ENCODE data around the gene NR4A2. TPM values are rescaled to one million over a fixed set of nuclear protein-coding genes. Genes with fewer than 3 reads are reported as not detected.

NR4A2 gene
- total RNA-seq, 2 experiments from 2014 or later: 47.7 to 49.9 TPM

- H3K4me1 Mint-ChIP-seq: peaks cover 50% of the 10 kb centered on the region
- H3K36me3 Mint-ChIP-seq: peaks cover 3% of the 10 kb centered on the region
- peak overlapping the region; percentile 89 for H3K27ac Mint-ChIP-seq
- H3K9me3 Mint-ChIP-seq: no peaks in the 10 kb centered on the region
- no peak for DNase-seq
- H3K4me3 Mint-ChIP-seq: peak overlapping the region; percentile 81
- H3K27me3 Mint-ChIP-seq: no peaks in the 10 kb centered on the region
Measured at GRCh38 chr2:156343096-156343939, 10.8 kb upstream of the NR4A2 start.

- Mint-ChIP-seq H3K9me3 (no peaks in the 10 kb centered on the region), H3K27ac (peak overlapping the region; percentile 99), H3K4me3 (peak overlapping the region; percentile 92), H3K27me3 (no peaks in the 10 kb centered on the region), H3K36me3 (peaks cover 1% of the 10 kb centered on the region), H3K4me1 (peaks cover 52% of the 10 kb centered on the region)
- DNase-seq: peak; percentile 92
Measured at GRCh38 chr2:156342254-156343095, 10.0 kb upstream of the NR4A2 start.

- H3K27me3 Mint-ChIP-seq: no peaks in the 10 kb centered on the region
- peaks cover 52% of the 10 kb centered on the region for H3K4me1 Mint-ChIP-seq
- DNase-seq: peak; percentile 91
- H3K36me3 Mint-ChIP-seq: peaks cover 1% of the 10 kb centered on the region
- H3K4me3 Mint-ChIP-seq: peak overlapping the region; percentile 92
- H3K9me3 Mint-ChIP-seq: no peaks in the 10 kb centered on the region
- H3K27ac Mint-ChIP-seq: peak overlapping the region; percentile 99
Measured at GRCh38 chr2:156341452-156342253, 9.1 kb upstream of the NR4A2 start.

GRCh38 chr2:156340804-156341451 lies 8.4 kb upstream of the NR4A2 start:
- peak overlapping the region; percentile 99 for H3K27ac Mint-ChIP-seq
- peak overlapping the region; percentile 92 for H3K4me3 Mint-ChIP-seq
- no peaks in the 10 kb centered on the region for H3K27me3 Mint-ChIP-seq
- no peaks in the 10 kb centered on the region for H3K9me3 Mint-ChIP-seq
- H3K36me3 Mint-ChIP-seq: peaks cover 1% of the 10 kb centered on the region
- peak; percentile 43 for DNase-seq
- peaks cover 52% of the 10 kb centered on the region for H3K4me1 Mint-ChIP-seq

GRCh38 chr2:156340377-156340776 lies 7.9 kb upstream of the NR4A2 start:
- H3K4me3 Mint-ChIP-seq: peak overlapping the region; percentile 92
- H3K4me1 Mint-ChIP-seq: peaks cover 58% of the 10 kb centered on the region
- H3K27ac Mint-ChIP-seq: peak overlapping the region; percentile 99

GRCh38 chr2:156339865-156340264 lies 7.3 kb upstream of the NR4A2 start:
- Mint-ChIP-seq H3K9me3 (no peaks in the 10 kb centered on the region), H3K27ac (peak overlapping the region; percentile 99), H3K4me1 (peaks cover 59% of the 10 kb centered on the region), H3K36me3 (peaks cover 1% of the 10 kb centered on the region), H3K4me3 (peak overlapping the region; percentile 92), H3K27me3 (no peaks in the 10 kb centered on the region)
- DNase-seq: no peak

More at GRCh38 chr2:156340377-156340776, 7.9 kb upstream of the NR4A2 start:
- no peaks in the 10 kb centered on the region for H3K27me3 Mint-ChIP-seq
- no peaks in the 10 kb centered on the region for H3K9me3 Mint-ChIP-seq
- H3K36me3 Mint-ChIP-seq: peaks cover 1% of the 10 kb centered on the region
- no peak for DNase-seq

- Mint-ChIP-seq H3K27ac (peak overlapping the region; percentile 99), H3K4me1 (peaks cover 54% of the 10 kb centered on the region), H3K36me3 (peaks cover 1% of the 10 kb centered on the region), H3K9me3 (no peaks in the 10 kb centered on the region), H3K27me3 (no peaks in the 10 kb centered on the region), H3K4me3 (peak overlapping the region; percentile 92)
- DNase-seq: no peak
Measured at GRCh38 chr2:156339110-156339847, 6.8 kb upstream of the NR4A2 start.

- Mint-ChIP-seq H3K27ac (peak overlapping the region; percentile 48), H3K9me3 (no peaks in the 10 kb centered on the region), H3K36me3 (peaks cover 1% of the 10 kb centered on the region)
Measured at GRCh38 chr2:156338578-156338977, 6.1 kb upstream of the NR4A2 start.

GRCh38 chr2:156334496-156335478 lies 2.3 kb upstream of the NR4A2 start:
- no peaks in the 10 kb centered on the region for H3K9me3 Mint-ChIP-seq
- H3K27me3 Mint-ChIP-seq: peaks cover 9% of the 10 kb centered on the region
- peak overlapping the region; percentile 98 for H3K27ac Mint-ChIP-seq
- peak overlapping the region; percentile 94 for H3K4me3 Mint-ChIP-seq
- peaks cover 25% of the 10 kb centered on the region for H3K36me3 Mint-ChIP-seq
- DNase-seq: peak; percentile 86
- H3K4me1 Mint-ChIP-seq: peaks cover 54% of the 10 kb centered on the region

More at GRCh38 chr2:156338578-156338977, 6.1 kb upstream of the NR4A2 start:
- Mint-ChIP-seq H3K4me3 (no peak overlapping the region), H3K27me3 (no peaks in the 10 kb centered on the region), H3K4me1 (peaks cover 49% of the 10 kb centered on the region)
- DNase-seq: no peak

- H3K4me1 Mint-ChIP-seq: peaks cover 50% of the 10 kb centered on the region
- peaks cover 33% of the 10 kb centered on the region for H3K36me3 Mint-ChIP-seq
- peaks cover 16% of the 10 kb centered on the region for H3K27me3 Mint-ChIP-seq
- no peaks in the 10 kb centered on the region for H3K9me3 Mint-ChIP-seq
- peak overlapping the region; percentile 98 for H3K27ac Mint-ChIP-seq
- peak; percentile 84 for DNase-seq
- H3K4me3 Mint-ChIP-seq: peak overlapping the region; percentile 94
Measured at GRCh38 chr2:156333951-156334495, 1.5 kb upstream of the NR4A2 start.

GRCh38 chr2:156333274-156333950 lies 891 bp upstream of the NR4A2 start:
- Mint-ChIP-seq H3K4me3 (peak overlapping the region; percentile 94), H3K27ac (peak overlapping the region; percentile 98), H3K9me3 (no peaks in the 10 kb centered on the region), H3K27me3 (peaks cover 21% of the 10 kb centered on the region), H3K36me3 (peaks cover 38% of the 10 kb centered on the region), H3K4me1 (peaks cover 51% of the 10 kb centered on the region)
- DNase-seq: peak; percentile 76

- H3K4me3 Mint-ChIP-seq: peak overlapping the region; percentile 94
- peaks cover 58% of the 10 kb centered on the region for H3K4me1 Mint-ChIP-seq
- H3K27ac Mint-ChIP-seq: peak overlapping the region; percentile 98
- H3K9me3 Mint-ChIP-seq: no peaks in the 10 kb centered on the region
- H3K27me3 Mint-ChIP-seq: peaks cover 28% of the 10 kb centered on the region
- H3K36me3 Mint-ChIP-seq: peaks cover 50% of the 10 kb centered on the region
- peak; percentile 37 for DNase-seq
Measured at GRCh38 chr2:156332284-156332533, 312 bp downstream of the NR4A2 start.
